ENCODE measurements around the gene ATP6V1G3.
"Not testable (repeated sequence)": the region's sequence is repeated elsewhere in the genome, so short reads cannot be mapped to it uniquely, and the experiment has no call there.

Gene ATP6V1G3

GRCh38 chr1:198483006-198483405 is 57.5 kb downstream of the ATP6V1G3 start:
- Histone ChIP-seq H3K4me3 (ENCODE audit: extremely low read depth, insufficient read depth, low read length, poor library complexity, severe bottlenecking) (no peak overlapping the region), H3K9me3 (ENCODE audit: control insufficient read depth, low read length) (no peaks in the 10 kb centered on the region), H3K4me1 (ENCODE audit: control insufficient read depth, insufficient read depth, low read length, poor library complexity, severe bottlenecking) (no peaks in the 10 kb centered on the region), H3K27ac (ENCODE audit: low read depth, low read length, severe bottlenecking) (no peak overlapping the region), H3K36me3 (ENCODE audit: control insufficient read depth, insufficient read depth, low read length) (no peaks in the 10 kb centered on the region)
- no CpG with 5 or more reads among the region's 1 CpG for WGBS, 2 experiments (ENCODE audit: insufficient coverage in 2 of 2)

- no peaks in the 10 kb centered on the region for H3K36me3 ChIP-seq (ENCODE audit: control insufficient read depth, insufficient read depth, low read length)
- no peak overlapping the region for H3K4me3 ChIP-seq (ENCODE audit: extremely low read depth, insufficient read depth, low read length, poor library complexity, severe bottlenecking)
- no peak overlapping the region for H3K27ac ChIP-seq (ENCODE audit: low read depth, low read length, severe bottlenecking)
- 100% methylated on average over 1 of the region's 1 CpG; no CpG with 5 or more reads in 1 of the 2 experiments for whole genome bisulfite sequencing, 2 experiments (ENCODE audit: insufficient coverage in 2 of 2)
- H3K4me1 ChIP-seq (ENCODE audit: control insufficient read depth, insufficient read depth, low read length, poor library complexity, severe bottlenecking) = no peaks in the 10 kb centered on the region
- no peaks in the 10 kb centered on the region for H3K9me3 ChIP-seq (ENCODE audit: control insufficient read depth, low read length)
Observed at GRCh38 chr1:198481661-198482060, 58.8 kb downstream of the ATP6V1G3 start.

GRCh38 chr1:198480876-198481275 is 59.6 kb downstream of the ATP6V1G3 start:
- Histone ChIP-seq H3K4me3 (ENCODE audit: extremely low read depth, insufficient read depth, low read length, poor library complexity, severe bottlenecking) (no peak overlapping the region), H3K27ac (ENCODE audit: low read depth, low read length, severe bottlenecking) (no peak overlapping the region), H3K9me3 (ENCODE audit: control insufficient read depth, low read length) (no peaks in the 10 kb centered on the region), H3K4me1 (ENCODE audit: control insufficient read depth, insufficient read depth, low read length, poor library complexity, severe bottlenecking) (no peaks in the 10 kb centered on the region), H3K36me3 (ENCODE audit: control insufficient read depth, insufficient read depth, low read length) (no peaks in the 10 kb centered on the region)
- 71 to 87% methylated on average over 1 to 2 of the region's 2 CpGs for WGBS, 2 experiments (ENCODE audit: insufficient coverage in 2 of 2)

GRCh38 chr1:198477354-198477753 is 63.1 kb downstream of the ATP6V1G3 start:
- H3K36me3 ChIP-seq (ENCODE audit: control insufficient read depth, insufficient read depth, low read length); H3K27ac ChIP-seq (ENCODE audit: low read depth, low read length, severe bottlenecking); H3K4me1 ChIP-seq (ENCODE audit: control insufficient read depth, insufficient read depth, low read length, poor library complexity, severe bottlenecking); H3K9me3 ChIP-seq (ENCODE audit: control insufficient read depth, low read length); H3K4me3 ChIP-seq (ENCODE audit: extremely low read depth, insufficient read depth, low read length, poor library complexity, severe bottlenecking): not testable (repeated sequence)

All from mesodermal cell (in vitro differentiated cells).